HepG2 (cell line): ENCODE measurements around the gene UQCC2. TPM values are rescaled to one million over a fixed set of nuclear protein-coding genes. Genes with fewer than 3 reads are reported as not detected.

Source experiments
- ARID5B ChIP-seq: IDR thresholded peaks from 2 replicates; pipeline ENCODE4 v1.4.0; 2020; ENCODE audit warnings: mild to moderate bottlenecking, missing genetic modification reagents
- DBP ChIP-seq: sonication (generic); formaldehyde crosslinking; IDR thresholded peaks from 2 replicates; pipeline ENCODE4 v1.4.0; 2020; ENCODE audit warnings: missing genetic modification reagents; ENCODE audit errors: not compliant biosample characterization
- HDAC6 ChIP-seq: fragments of 200-600 bp; sonication (generic); IDR thresholded peaks from 2 replicates; pipeline ENCODE4 v1.7.0; 2017; ENCODE audit warnings: mild to moderate bottlenecking, antibody characterized with exemption, low read length, low read depth
- IRX3 ChIP-seq: sonication (generic); formaldehyde crosslinking; IDR thresholded peaks from 2 replicates; pipeline ENCODE4 v1.8.1; 2023; ENCODE audit warnings: mild to moderate bottlenecking, low read depth, missing genetic modification reagents, borderline replicate concordance
- JDP2 ChIP-seq: sonication (generic); formaldehyde crosslinking; IDR thresholded peaks from 2 replicates; pipeline ENCODE4 v1.8.1; 2022; ENCODE audit warnings: missing genetic modification reagents, borderline replicate concordance
- KLF16 ChIP-seq, 2 experiments: sonication (generic) in 1 of 2; formaldehyde crosslinking in 1 of 2; IDR thresholded peaks; 2 replicates each; pipeline versions ENCODE4 v1.6.1 to v1.8.0; 2016 to 2023; ENCODE audit warnings: missing genetic modification reagents in 2 of 2, missing compliant biosample characterization in 1 of 2
- MBD4 ChIP-seq: IDR thresholded peaks from 2 replicates; pipeline ENCODE4 v1.6.1; 2012; ENCODE audit warnings: low read length, inconsistent platforms, borderline replicate concordance
- MED13 ChIP-seq: sonication (generic); formaldehyde crosslinking; IDR thresholded peaks from 2 replicates; pipeline ENCODE4 v1.5.0; 2020; ENCODE audit warnings: missing genetic modification reagents
- MTA3 ChIP-seq: sonication (generic); formaldehyde crosslinking; IDR thresholded peaks from 2 replicates; pipeline ENCODE4 v1.4.0; 2020; ENCODE audit warnings: missing genetic modification reagents
- NCOA2 ChIP-seq: sonication (generic); formaldehyde crosslinking; IDR thresholded peaks from 2 replicates; pipeline ENCODE4 v1.8.0; 2022; ENCODE audit warnings: inconsistent platforms
- PAF1 ChIP-seq: IDR thresholded peaks from 2 replicates; pipeline ENCODE4 v1.6.1; 2016; ENCODE audit warnings: missing genetic modification reagents, missing compliant biosample characterization
- PHF20 ChIP-seq: sonication (generic); formaldehyde crosslinking; IDR thresholded peaks from 2 replicates; pipeline ENCODE4 v1.5.0; 2020; ENCODE audit warnings: mild to moderate bottlenecking, missing genetic modification reagents
- SNAI1 ChIP-seq: sonication (generic); formaldehyde crosslinking; IDR thresholded peaks from 2 replicates; pipeline ENCODE4 v1.5.0; 2020; ENCODE audit warnings: mild to moderate bottlenecking, missing genetic modification reagents, borderline replicate concordance
- ZFP36L2 ChIP-seq: sonication (generic); formaldehyde crosslinking; IDR thresholded peaks from 2 replicates; pipeline ENCODE4 v1.4.0; 2020; ENCODE audit warnings: missing genetic modification reagents
- ZSCAN21 ChIP-seq: sonication (generic); formaldehyde crosslinking; IDR thresholded peaks from 2 replicates; pipeline ENCODE4 v1.8.0; 2022; ENCODE audit warnings: mild to moderate bottlenecking, missing genetic modification reagents, moderate library complexity, borderline replicate concordance
- polyA plus RNA-seq, 8 experiments: library from polyadenylated mRNA; depleted of rRNA in 3 of 8; stranded (reverse) in 7 of 8; unstranded in 1 of 8; fragments of >200 nt; fragmentation: Illumina TruSeq in 4 of 8; extraction: Trizol in 4 of 8; gene quantifications; 2 replicates each; pipeline versions ENCODE4 v1.2.1 to v1.2.3, GENCODE V29; 2011 to 2016; ENCODE audit warnings: low read depth in 4 of 8, missing spikeins in 1 of 8, mixed read lengths in 1 of 8; ENCODE audit not compliant: insufficient read depth in 1 of 8
- total RNA-seq, 5 experiments: library from RNA; depleted of rRNA; stranded (reverse); fragments of >200 nt; fragmentation: Illumina TruSeq; extraction: Trizol; gene quantifications; 2 replicates each; pipeline ENCODE4 v1.2.3, GENCODE V29; 2016; ENCODE audit warnings: low read depth in 1 of 5
- TF ChIP-seq, protein P1 (sequence below): sonication (generic); formaldehyde crosslinking; IDR thresholded peaks from 2 replicates; pipeline ENCODE4 v1.5.1; 2020; ENCODE audit warnings: missing genetic modification reagents, mild to moderate bottlenecking, borderline replicate concordance
- TF ChIP-seq, protein P2 (sequence below): sonication (generic); formaldehyde crosslinking; IDR thresholded peaks from 2 replicates; pipeline ENCODE4 v1.5.0; 2020; ENCODE audit warnings: missing genetic modification reagents
- TF ChIP-seq, protein P3 (sequence below): sonication (generic); formaldehyde crosslinking; conservative IDR thresholded peaks from 2 replicates; pipeline ENCODE4 v1.4.0; 2020; ENCODE audit warnings: mild to moderate bottlenecking, missing genetic modification reagents, moderate library complexity

The UQCC2 gene
- total and polyA plus RNA-seq, 2 of the 13 experiments (the other 11 are each of a cell fraction or from before 2014, with no cell fraction given): 82.4 to 238 TPM

- TF ChIP-seq IRX3 (CRISPR knock-in tag) (no peak), ZFP36L2 (CRISPR knock-in tag) (no peak), KLF16 (CRISPR knock-in tag; IDR thresholded peaks at IDR 0.05) (no peak), PHF20 (CRISPR knock-in tag) (no peak), ZSCAN21 (CRISPR knock-in tag) (no peak), MED13 (CRISPR knock-in tag) (no peak), HDAC6 (no peak), MTA3 (CRISPR knock-in tag) (no peak), NCOA2 (CRISPR knock-in tag) (0 out of 2 replicates have a peak, but pooled peaks have one; percentile 16), DBP (CRISPR knock-in tag) (no peak), MBD4 (no peak), SNAI1 (CRISPR knock-in tag) (no peak), PAF1 (no peak), JDP2 (CRISPR knock-in tag) (no peak), ARID5B (CRISPR knock-in tag) (peak; percentile 61)
- TF ChIP-seq, protein P1, sequence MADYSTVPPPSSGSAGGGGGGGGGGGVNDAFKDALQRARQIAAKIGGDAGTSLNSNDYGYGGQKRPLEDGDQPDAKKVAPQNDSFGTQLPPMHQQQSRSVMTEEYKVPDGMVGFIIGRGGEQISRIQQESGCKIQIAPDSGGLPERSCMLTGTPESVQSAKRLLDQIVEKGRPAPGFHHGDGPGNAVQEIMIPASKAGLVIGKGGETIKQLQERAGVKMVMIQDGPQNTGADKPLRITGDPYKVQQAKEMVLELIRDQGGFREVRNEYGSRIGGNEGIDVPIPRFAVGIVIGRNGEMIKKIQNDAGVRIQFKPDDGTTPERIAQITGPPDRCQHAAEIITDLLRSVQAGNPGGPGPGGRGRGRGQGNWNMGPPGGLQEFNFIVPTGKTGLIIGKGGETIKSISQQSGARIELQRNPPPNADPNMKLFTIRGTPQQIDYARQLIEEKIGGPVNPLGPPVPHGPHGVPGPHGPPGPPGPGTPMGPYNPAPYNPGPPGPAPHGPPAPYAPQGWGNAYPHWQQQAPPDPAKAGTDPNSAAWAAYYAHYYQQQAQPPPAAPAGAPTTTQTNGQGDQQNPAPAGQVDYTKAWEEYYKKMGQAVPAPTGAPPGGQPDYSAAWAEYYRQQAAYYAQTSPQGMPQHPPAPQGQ (CRISPR knock-in tag): no peak
- TF ChIP-seq, protein P2, sequence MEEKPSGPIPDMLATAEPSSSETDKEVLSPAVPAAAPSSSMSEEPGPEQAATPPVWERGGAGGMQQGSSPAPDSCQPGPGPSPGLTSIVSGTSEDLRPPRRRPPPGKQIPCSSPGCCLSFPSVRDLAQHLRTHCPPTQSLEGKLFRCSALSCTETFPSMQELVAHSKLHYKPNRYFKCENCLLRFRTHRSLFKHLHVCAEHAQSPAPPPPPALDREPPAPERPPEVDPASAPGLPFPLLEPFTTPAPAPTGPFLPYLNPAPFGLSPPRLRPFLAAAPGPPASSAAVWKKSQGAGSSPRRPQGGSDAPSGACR (CRISPR knock-in tag): no peak
- TF ChIP-seq, protein P3, sequence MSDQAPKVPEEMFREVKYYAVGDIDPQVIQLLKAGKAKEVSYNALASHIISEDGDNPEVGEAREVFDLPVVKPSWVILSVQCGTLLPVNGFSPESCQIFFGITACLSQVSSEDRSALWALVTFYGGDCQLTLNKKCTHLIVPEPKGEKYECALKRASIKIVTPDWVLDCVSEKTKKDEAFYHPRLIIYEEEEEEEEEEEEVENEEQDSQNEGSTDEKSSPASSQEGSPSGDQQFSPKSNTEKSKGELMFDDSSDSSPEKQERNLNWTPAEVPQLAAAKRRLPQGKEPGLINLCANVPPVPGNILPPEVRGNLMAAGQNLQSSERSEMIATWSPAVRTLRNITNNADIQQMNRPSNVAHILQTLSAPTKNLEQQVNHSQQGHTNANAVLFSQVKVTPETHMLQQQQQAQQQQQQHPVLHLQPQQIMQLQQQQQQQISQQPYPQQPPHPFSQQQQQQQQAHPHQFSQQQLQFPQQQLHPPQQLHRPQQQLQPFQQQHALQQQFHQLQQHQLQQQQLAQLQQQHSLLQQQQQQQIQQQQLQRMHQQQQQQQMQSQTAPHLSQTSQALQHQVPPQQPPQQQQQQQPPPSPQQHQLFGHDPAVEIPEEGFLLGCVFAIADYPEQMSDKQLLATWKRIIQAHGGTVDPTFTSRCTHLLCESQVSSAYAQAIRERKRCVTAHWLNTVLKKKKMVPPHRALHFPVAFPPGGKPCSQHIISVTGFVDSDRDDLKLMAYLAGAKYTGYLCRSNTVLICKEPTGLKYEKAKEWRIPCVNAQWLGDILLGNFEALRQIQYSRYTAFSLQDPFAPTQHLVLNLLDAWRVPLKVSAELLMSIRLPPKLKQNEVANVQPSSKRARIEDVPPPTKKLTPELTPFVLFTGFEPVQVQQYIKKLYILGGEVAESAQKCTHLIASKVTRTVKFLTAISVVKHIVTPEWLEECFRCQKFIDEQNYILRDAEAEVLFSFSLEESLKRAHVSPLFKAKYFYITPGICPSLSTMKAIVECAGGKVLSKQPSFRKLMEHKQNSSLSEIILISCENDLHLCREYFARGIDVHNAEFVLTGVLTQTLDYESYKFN (CRISPR knock-in tag): no peak
These were observed 32.7 kb upstream of the UQCC2 start (continued) for GRCh38 chr6:33744001-33744848.
